ENCODE data around the gene SLC25A20.

Gene SLC25A20

GRCh38 chr3:48898383-48899234, at the start of gene SLC25A20:
Gene SLC25A20 (minus strand): TSS chr3:48898882. CDS start chr3:48898794, 88 bp downstream.
- Histone ChIP-seq H3K9ac (ENCODE audit: low read depth in 1 of 2, low read length in 2 of 2) (peak within 1 kb of the TSS; percentile 78 to 82), H3K4me3 (ENCODE audit: low read length in 2 of 2) (peak within 1 kb of the TSS; percentile 82 to 95), H3K27ac (ENCODE audit: low read depth in 2 of 2, low read length in 2 of 2) (peak within 1 kb of the TSS; percentile 78 to 86), H3K4me1 (ENCODE audit: control insufficient read depth in 2 of 2, insufficient read depth in 2 of 2, low read length in 2 of 2) (peaks cover 13 to 16% of the 10 kb centered on the region in 2 donors), H3K27me3 (ENCODE audit: control insufficient read depth in 2 of 2, insufficient read depth in 2 of 2, low read length in 2 of 2) (no peaks in the 10 kb centered on the region), H3K9me3 (ENCODE audit: control insufficient read depth in 2 of 2, low read length in 2 of 2) (no peaks in the 10 kb centered on the region), H3K36me3 (ENCODE audit: control insufficient read depth in 2 of 2, insufficient read depth in 2 of 2, low read length in 2 of 2) (no peaks in the 10 kb centered on the region)

- Histone ChIP-seq H3K4me1 (ENCODE audit: control insufficient read depth in 2 of 2, insufficient read depth in 2 of 2, low read length in 2 of 2) (peaks cover 0 to 2% of the 10 kb centered on the region in 2 donors), H3K27me3 (ENCODE audit: control insufficient read depth in 2 of 2, insufficient read depth in 2 of 2, low read length in 2 of 2) (no peaks in the 10 kb centered on the region), H3K4me3 (ENCODE audit: low read length in 2 of 2) (no peak overlapping the region), H3K9ac (ENCODE audit: low read depth in 1 of 2, low read length in 2 of 2) (no peak overlapping the region), H3K27ac (ENCODE audit: low read depth in 2 of 2, low read length in 2 of 2) (no peak overlapping the region), H3K36me3 (ENCODE audit: control insufficient read depth in 2 of 2, insufficient read depth in 2 of 2, low read length in 2 of 2) (peaks cover 5 to 6% of the 10 kb centered on the region in 2 donors), H3K9me3 (ENCODE audit: control insufficient read depth in 2 of 2, low read length in 2 of 2) (no peaks in the 10 kb centered on the region)
Observed at GRCh38 chr3:48945891-48946549, 47.3 kb upstream of the SLC25A20 start.

DNA sequence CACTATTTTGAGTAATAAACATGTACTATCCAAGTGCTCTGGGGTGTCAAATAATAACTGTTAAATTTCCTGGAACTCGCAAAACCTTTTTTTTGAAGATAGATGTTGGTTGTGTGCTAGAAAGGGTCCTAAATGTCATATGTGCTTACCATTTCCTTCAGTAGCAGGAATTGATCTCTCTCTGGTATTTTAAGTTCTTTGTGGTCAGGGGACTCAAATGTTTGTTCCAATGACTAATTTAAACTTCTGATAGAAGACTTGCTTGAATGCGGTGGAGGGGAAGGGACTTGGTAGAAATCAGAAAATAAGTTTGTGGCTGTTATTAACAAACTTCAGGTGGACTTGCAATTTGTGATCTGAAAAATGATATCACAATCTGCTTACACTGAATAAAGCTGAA, 46.8 kb upstream of the SLC25A20 start:
- Histone ChIP-seq H3K27ac (ENCODE audit: low read depth in 2 of 2, low read length in 2 of 2) (no peak overlapping the region), H3K4me1 (ENCODE audit: control insufficient read depth in 2 of 2, insufficient read depth in 2 of 2, low read length in 2 of 2) (peaks cover 0 to 2% of the 10 kb centered on the region in 2 donors)

DNA sequence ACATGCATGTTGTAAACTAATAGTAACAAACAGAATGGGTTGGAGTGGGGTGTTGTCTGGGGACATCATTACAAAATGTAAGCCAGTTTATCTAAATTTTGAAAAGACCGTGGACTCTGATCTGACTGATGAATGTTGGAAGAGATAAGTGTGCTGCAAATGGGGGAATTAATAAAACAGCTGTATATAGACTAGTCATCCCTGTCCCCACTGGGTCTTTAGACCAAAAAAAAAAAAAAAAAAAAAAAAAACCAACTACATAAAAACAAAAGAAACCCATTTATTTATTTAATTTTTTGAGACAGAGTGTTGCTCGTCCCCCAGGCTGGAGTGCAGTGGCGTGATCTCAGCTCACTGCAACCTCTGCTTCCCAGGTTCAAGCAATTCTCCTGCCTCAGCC, 40.0 kb upstream of the SLC25A20 start:
- H3K27me3 ChIP-seq (ENCODE audit: control insufficient read depth in 2 of 2, insufficient read depth in 2 of 2, low read length in 2 of 2) = no peaks in the 10 kb centered on the region
- H3K4me1 ChIP-seq (ENCODE audit: control insufficient read depth in 2 of 2, insufficient read depth in 2 of 2, low read length in 2 of 2) = no peaks in the 10 kb centered on the region
- H3K36me3 ChIP-seq (ENCODE audit: control insufficient read depth in 2 of 2, insufficient read depth in 2 of 2, low read length in 2 of 2) = peaks cover 12 to 21% of the 10 kb centered on the region in 2 donors
- no peaks in the 10 kb centered on the region for H3K9me3 ChIP-seq (ENCODE audit: control insufficient read depth in 2 of 2, low read length in 2 of 2)
- no peak overlapping the region for H3K4me3 ChIP-seq (ENCODE audit: low read length in 2 of 2)
- H3K9ac ChIP-seq (ENCODE audit: low read depth in 1 of 2, low read length in 2 of 2) = no peak overlapping the region
- H3K27ac ChIP-seq (ENCODE audit: low read depth in 2 of 2, low read length in 2 of 2) = no peak overlapping the region

More for the DNA sequence above, 46.8 kb upstream of the SLC25A20 start:
- Histone ChIP-seq H3K36me3 (ENCODE audit: control insufficient read depth in 2 of 2, insufficient read depth in 2 of 2, low read length in 2 of 2) (peaks cover 5 to 6% of the 10 kb centered on the region in 2 donors), H3K9ac (ENCODE audit: low read depth in 1 of 2, low read length in 2 of 2) (no peak overlapping the region), H3K27me3 (ENCODE audit: control insufficient read depth in 2 of 2, insufficient read depth in 2 of 2, low read length in 2 of 2) (no peaks in the 10 kb centered on the region), H3K9me3 (ENCODE audit: control insufficient read depth in 2 of 2, low read length in 2 of 2) (no peaks in the 10 kb centered on the region), H3K4me3 (ENCODE audit: low read length in 2 of 2) (no peak overlapping the region)

GRCh38 chr3:48938156-48938555, 39.5 kb upstream of the SLC25A20 start:
- Histone ChIP-seq H3K27ac (ENCODE audit: low read depth in 2 of 2, low read length in 2 of 2) (no peak overlapping the region), H3K4me1 (ENCODE audit: control insufficient read depth in 2 of 2, insufficient read depth in 2 of 2, low read length in 2 of 2) (no peaks in the 10 kb centered on the region), H3K9me3 (ENCODE audit: control insufficient read depth in 2 of 2, low read length in 2 of 2) (no peaks in the 10 kb centered on the region), H3K4me3 (ENCODE audit: low read length in 2 of 2) (no peak overlapping the region), H3K27me3 (ENCODE audit: control insufficient read depth in 2 of 2, insufficient read depth in 2 of 2, low read length in 2 of 2) (no peaks in the 10 kb centered on the region), H3K36me3 (ENCODE audit: control insufficient read depth in 2 of 2, insufficient read depth in 2 of 2, low read length in 2 of 2) (peaks cover 13 to 22% of the 10 kb centered on the region in 2 donors), H3K9ac (ENCODE audit: low read depth in 1 of 2, low read length in 2 of 2) (no peak overlapping the region)

GRCh38 chr3:48935530-48935929, 36.8 kb upstream of the SLC25A20 start:
- Histone ChIP-seq H3K27me3 (ENCODE audit: control insufficient read depth in 2 of 2, insufficient read depth in 2 of 2, low read length in 2 of 2) (no peaks in the 10 kb centered on the region), H3K4me1 (ENCODE audit: control insufficient read depth in 2 of 2, insufficient read depth in 2 of 2, low read length in 2 of 2) (no peaks in the 10 kb centered on the region), H3K36me3 (ENCODE audit: control insufficient read depth in 2 of 2, insufficient read depth in 2 of 2, low read length in 2 of 2) (peaks cover 13 to 26% of the 10 kb centered on the region in 2 donors), H3K27ac (ENCODE audit: low read depth in 2 of 2, low read length in 2 of 2) (no peak overlapping the region), H3K9me3 (ENCODE audit: control insufficient read depth in 2 of 2, low read length in 2 of 2) (no peaks in the 10 kb centered on the region), H3K4me3 (ENCODE audit: low read length in 2 of 2) (no peak overlapping the region), H3K9ac (ENCODE audit: low read depth in 1 of 2, low read length in 2 of 2) (no peak overlapping the region)

DNA sequence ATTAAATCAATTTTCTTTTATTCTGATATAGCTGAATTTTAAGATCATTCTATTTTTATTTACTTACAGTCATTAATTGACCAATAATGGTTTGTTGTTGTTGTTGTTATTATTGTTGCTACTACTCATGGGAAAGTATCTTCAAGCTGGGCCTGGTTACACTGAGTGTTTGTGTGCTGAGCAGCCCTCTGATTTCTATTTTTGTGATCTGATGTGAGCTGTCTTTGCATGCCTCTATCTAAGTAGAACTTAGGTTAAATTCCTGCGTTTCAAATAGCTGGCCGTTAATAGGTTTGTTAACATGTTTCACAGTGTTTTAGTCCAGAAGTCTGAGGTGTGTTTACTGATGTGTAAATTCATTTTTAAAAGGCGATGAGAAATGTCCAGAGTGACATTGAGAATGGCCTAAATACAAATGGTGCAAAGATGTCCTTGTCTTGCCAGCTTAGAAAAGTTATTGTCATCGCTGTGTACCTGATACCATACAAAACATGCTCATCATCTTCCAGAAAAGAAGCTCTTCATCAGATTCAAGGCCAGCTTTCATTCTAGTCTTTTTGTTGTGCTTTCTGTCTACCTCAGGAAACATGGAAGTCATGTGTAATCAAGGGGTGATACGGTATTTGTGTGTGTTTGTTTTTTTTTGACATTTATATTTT, 35.8 kb upstream of the SLC25A20 start:
- H3K9ac ChIP-seq (ENCODE audit: low read depth in 1 of 2, low read length in 2 of 2) = no peak overlapping the region
- no peaks in the 10 kb centered on the region for H3K27me3 ChIP-seq (ENCODE audit: control insufficient read depth in 2 of 2, insufficient read depth in 2 of 2, low read length in 2 of 2)
- peaks cover 16 to 31% of the 10 kb centered on the region in 2 donors for H3K36me3 ChIP-seq (ENCODE audit: control insufficient read depth in 2 of 2, insufficient read depth in 2 of 2, low read length in 2 of 2)
- no peak overlapping the region for H3K27ac ChIP-seq (ENCODE audit: low read depth in 2 of 2, low read length in 2 of 2)
- H3K9me3 ChIP-seq (ENCODE audit: control insufficient read depth in 2 of 2, low read length in 2 of 2) = no peaks in the 10 kb centered on the region
- H3K4me1 ChIP-seq (ENCODE audit: control insufficient read depth in 2 of 2, insufficient read depth in 2 of 2, low read length in 2 of 2) = peaks cover 0 to 5% of the 10 kb centered on the region in 2 donors
- no peak overlapping the region for H3K4me3 ChIP-seq (ENCODE audit: low read length in 2 of 2)

DNA sequence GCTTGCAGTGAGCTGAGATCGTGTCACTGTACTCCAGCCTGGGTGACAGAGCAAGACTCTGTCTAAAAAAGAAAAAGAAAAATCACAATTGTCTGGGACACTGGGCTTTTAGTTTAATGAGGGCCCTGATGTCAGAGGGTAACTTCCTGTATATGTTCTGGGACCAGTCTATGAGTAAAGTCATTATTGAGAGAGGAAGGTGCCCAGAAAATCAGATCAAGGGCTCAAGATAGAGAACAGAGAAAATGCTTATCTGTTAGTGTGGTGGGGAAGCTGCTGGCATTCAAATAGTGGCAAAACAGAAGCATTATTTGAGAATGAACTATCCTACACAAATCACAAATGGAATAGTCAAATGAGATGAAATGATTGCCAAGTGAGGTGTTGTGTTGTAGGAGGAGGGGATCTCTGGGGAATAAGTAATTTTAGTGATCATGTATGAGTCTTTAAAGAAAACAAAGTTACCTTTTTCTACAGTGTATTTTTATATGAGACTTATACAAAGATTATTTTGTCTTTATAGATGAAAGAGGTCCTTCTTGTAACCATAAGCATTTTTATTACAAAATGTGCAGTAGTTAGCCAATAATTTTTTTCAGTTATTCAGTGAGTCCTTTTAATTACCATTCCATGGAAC, 33.4 kb upstream of the SLC25A20 start:
- peaks cover 28 to 51% of the 10 kb centered on the region in 2 donors for H3K36me3 ChIP-seq (ENCODE audit: control insufficient read depth in 2 of 2, insufficient read depth in 2 of 2, low read length in 2 of 2)
- H3K27me3 ChIP-seq (ENCODE audit: control insufficient read depth in 2 of 2, insufficient read depth in 2 of 2, low read length in 2 of 2) = no peaks in the 10 kb centered on the region
- H3K9ac ChIP-seq (ENCODE audit: low read depth in 1 of 2, low read length in 2 of 2) = no peak overlapping the region
- peaks cover 9 to 13% of the 10 kb centered on the region in 2 donors for H3K4me1 ChIP-seq (ENCODE audit: control insufficient read depth in 2 of 2, insufficient read depth in 2 of 2, low read length in 2 of 2)
- no peak overlapping the region for H3K27ac ChIP-seq (ENCODE audit: low read depth in 2 of 2, low read length in 2 of 2)
- H3K4me3 ChIP-seq (ENCODE audit: low read length in 2 of 2) = no peak overlapping the region
- H3K9me3 ChIP-seq (ENCODE audit: control insufficient read depth in 2 of 2, low read length in 2 of 2) = no peaks in the 10 kb centered on the region

- H3K4me1 ChIP-seq (ENCODE audit: control insufficient read depth in 2 of 2, insufficient read depth in 2 of 2, low read length in 2 of 2) = peaks cover 9 to 18% of the 10 kb centered on the region in 2 donors
- no peak overlapping the region for H3K9ac ChIP-seq (ENCODE audit: low read depth in 1 of 2, low read length in 2 of 2)
- no peaks in the 10 kb centered on the region for H3K27me3 ChIP-seq (ENCODE audit: control insufficient read depth in 2 of 2, insufficient read depth in 2 of 2, low read length in 2 of 2)
- H3K27ac ChIP-seq (ENCODE audit: low read depth in 2 of 2, low read length in 2 of 2) = no peak overlapping the region
- H3K36me3 ChIP-seq (ENCODE audit: control insufficient read depth in 2 of 2, insufficient read depth in 2 of 2, low read length in 2 of 2) = peaks cover 30 to 56% of the 10 kb centered on the region in 2 donors
- no peaks in the 10 kb centered on the region for H3K9me3 ChIP-seq (ENCODE audit: control insufficient read depth in 2 of 2, low read length in 2 of 2)
- H3K4me3 ChIP-seq (ENCODE audit: low read length in 2 of 2) = no peak overlapping the region
Observed at GRCh38 chr3:48930590-48930989, 31.9 kb upstream of the SLC25A20 start.
